Parathyroid adenoma (tissue), 2 donors: ENCODE results near the gene PHF3.

Experiments used
- H2AFZ ChIP-seq: fragments of 300-600 bp; sonication (generic); one replicate; pipeline ENCODE4 v1.7.0; 2017; ENCODE audit warnings: antibody characterized with exemption, mild to moderate bottlenecking
- H3K27ac ChIP-seq: fragments of 300-600 bp; sonication (generic); one replicate; pipeline ENCODE4 v1.7.0; 2017
- H3K27me3 ChIP-seq: fragments of 300-600 bp; sonication (generic); one replicate; pipeline ENCODE4 v1.7.0; 2017; ENCODE audit warnings: low read length; ENCODE audit not compliant: control insufficient read depth, insufficient read depth
- H3K36me3 ChIP-seq: fragments of 300-600 bp; sonication (generic); one replicate; pipeline ENCODE4 v1.7.0; 2017; ENCODE audit warnings: low read length; ENCODE audit not compliant: control insufficient read depth, insufficient read depth
- H3K4me1 ChIP-seq: fragments of 300-600 bp; sonication (generic); one replicate; pipeline ENCODE4 v1.7.0; 2017; ENCODE audit warnings: control low read depth
- H3K4me2 ChIP-seq: fragments of 300-600 bp; sonication (generic); one replicate; pipeline ENCODE4 v1.7.0; 2017; ENCODE audit warnings: low read length
- H3K4me3 ChIP-seq: fragments of 300-600 bp; sonication (generic); one replicate; pipeline ENCODE4 v1.7.0; 2017; ENCODE audit warnings: low read depth, low read length
- H3K79me2 ChIP-seq: fragments of 300-600 bp; sonication (generic); one replicate; pipeline ENCODE4 v1.7.0; 2017; ENCODE audit warnings: control low read depth
- H3K9ac ChIP-seq: fragments of 300-600 bp; sonication (generic); one replicate; pipeline ENCODE4 v1.7.0; 2017; ENCODE audit warnings: mild to moderate bottlenecking
- H3K9me3 ChIP-seq: fragments of 300-600 bp; sonication (generic); one replicate; pipeline ENCODE4 v1.7.0; 2017; ENCODE audit warnings: low read length; ENCODE audit not compliant: control insufficient read depth
- CTCF ChIP-seq: fragments of 300-600 bp; sonication (generic); IDR thresholded peaks from one replicate; pipeline ENCODE4 v1.7.0; 2017; ENCODE audit warnings: antibody characterized with exemption, mild to moderate bottlenecking
- donor health status: primary hyperparathyroidism.

The PHF3 gene

GRCh38 chr6:63652980-63653379 is 17.4 kb downstream of the PHF3 start:
- no peak for TF ChIP-seq CTCF
- no peak overlapping the region for H3K4me3 ChIP-seq
- H3K9me3 ChIP-seq = no peaks in the 10 kb centered on the region
- no peaks in the 10 kb centered on the region for H3K36me3 ChIP-seq
- no peak overlapping the region for H3K27ac ChIP-seq
- no peak overlapping the region for H3K9ac ChIP-seq
- H2AFZ ChIP-seq = no peak overlapping the region
- no peak overlapping the region for H3K4me2 ChIP-seq
- peaks cover 11% of the 10 kb centered on the region for H3K4me1 ChIP-seq
- H3K27me3 ChIP-seq = no peaks in the 10 kb centered on the region
- H3K79me2 ChIP-seq = peaks cover 61% of the 10 kb centered on the region

GRCh38 chr6:63660757-63661156 is 25.2 kb downstream of the PHF3 start:
- Histone ChIP-seq H3K9ac (no peak overlapping the region), H3K4me2 (peak overlapping the region; percentile 18), H3K4me3 (no peak overlapping the region), H3K79me2 (peaks cover 22% of the 10 kb centered on the region), H3K9me3 (no peaks in the 10 kb centered on the region), H3K36me3 (no peaks in the 10 kb centered on the region), H2AFZ (no peak overlapping the region), H3K27ac (peak overlapping the region; percentile 2), H3K27me3 (no peaks in the 10 kb centered on the region), H3K4me1 (peaks cover 24% of the 10 kb centered on the region)
- TF ChIP-seq CTCF = no peak

- peaks cover 29% of the 10 kb centered on the region for H3K79me2 ChIP-seq
- H3K9me3 ChIP-seq = no peaks in the 10 kb centered on the region
- no peaks in the 10 kb centered on the region for H3K36me3 ChIP-seq
- no peak for TF ChIP-seq CTCF
- H3K4me1 ChIP-seq = peaks cover 24% of the 10 kb centered on the region
- no peak overlapping the region for H2AFZ ChIP-seq
- H3K27ac ChIP-seq = no peak overlapping the region
- no peak overlapping the region for H3K4me2 ChIP-seq
- H3K9ac ChIP-seq = no peak overlapping the region
- no peak overlapping the region for H3K4me3 ChIP-seq
- no peaks in the 10 kb centered on the region for H3K27me3 ChIP-seq
These were observed 26.2 kb downstream of the PHF3 start for GRCh38 chr6:63661769-63662168.

GRCh38 chr6:63663147-63663955 is 27.7 kb downstream of the PHF3 start:
- Histone ChIP-seq H3K4me2 (no peak overlapping the region), H3K4me3 (no peak overlapping the region), H3K79me2 (peaks cover 32% of the 10 kb centered on the region), H3K9ac (no peak overlapping the region), H3K36me3 (no peaks in the 10 kb centered on the region), H3K27me3 (no peaks in the 10 kb centered on the region), H3K4me1 (peaks cover 24% of the 10 kb centered on the region), H2AFZ (no peak overlapping the region), H3K27ac (no peak overlapping the region), H3K9me3 (no peaks in the 10 kb centered on the region)
- TF ChIP-seq CTCF = no peak

GRCh38 chr6:63663956-63664281 is 28.3 kb downstream of the PHF3 start:
- no peak overlapping the region for H3K27ac ChIP-seq

More at GRCh38 chr6:63663956-63664281, 28.3 kb downstream of the PHF3 start:
- H3K9ac ChIP-seq = no peak overlapping the region
- H3K79me2 ChIP-seq = peaks cover 32% of the 10 kb centered on the region
- H2AFZ ChIP-seq = no peak overlapping the region
- H3K9me3 ChIP-seq = no peaks in the 10 kb centered on the region
- H3K36me3 ChIP-seq = no peaks in the 10 kb centered on the region
- H3K4me3 ChIP-seq = no peak overlapping the region
- peaks cover 24% of the 10 kb centered on the region for H3K4me1 ChIP-seq
- no peak for TF ChIP-seq CTCF
- H3K27me3 ChIP-seq = no peaks in the 10 kb centered on the region
- no peak overlapping the region for H3K4me2 ChIP-seq
